NCI-H2081 treated with DMSO at 0.1 percent for 48 hours (cell line): ENCODE measurements around the gene HIVEP3.

ENCODE experiments used
- DNase-seq: peaks from one replicate; lab custom pipeline; 2025; lab: John Stamatoyannopoulos, UW

Gene HIVEP3

GRCh38 chr1:41632781-41633575 lies 285.7 kb downstream of the HIVEP3 start:
- DNase-seq, result no peak

DNA sequence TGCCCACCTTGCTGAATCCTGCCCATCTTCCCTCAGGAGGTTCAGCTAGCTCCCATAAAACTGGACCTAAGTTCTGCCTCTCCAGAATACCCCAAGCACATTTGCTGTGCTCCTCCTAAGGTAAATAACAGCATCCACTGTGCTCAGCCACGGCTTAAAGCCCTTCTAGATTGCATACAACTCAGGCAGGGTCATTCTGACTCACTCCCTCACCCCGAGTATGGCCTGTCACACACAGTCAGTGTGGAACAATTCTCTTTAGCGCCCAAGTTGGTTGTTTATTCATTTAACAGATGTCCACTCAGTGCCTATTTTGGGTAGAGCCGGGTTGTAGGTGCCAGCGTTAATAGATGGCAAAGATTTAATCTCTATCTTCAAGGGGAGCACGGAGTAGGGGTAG lies 286.8 kb downstream of the HIVEP3 start:
- DNase-seq, result no peak

GRCh38 chr1:41631154-41631553 lies 287.6 kb downstream of the HIVEP3 start:
- DNase-seq, result no peak

DNA sequence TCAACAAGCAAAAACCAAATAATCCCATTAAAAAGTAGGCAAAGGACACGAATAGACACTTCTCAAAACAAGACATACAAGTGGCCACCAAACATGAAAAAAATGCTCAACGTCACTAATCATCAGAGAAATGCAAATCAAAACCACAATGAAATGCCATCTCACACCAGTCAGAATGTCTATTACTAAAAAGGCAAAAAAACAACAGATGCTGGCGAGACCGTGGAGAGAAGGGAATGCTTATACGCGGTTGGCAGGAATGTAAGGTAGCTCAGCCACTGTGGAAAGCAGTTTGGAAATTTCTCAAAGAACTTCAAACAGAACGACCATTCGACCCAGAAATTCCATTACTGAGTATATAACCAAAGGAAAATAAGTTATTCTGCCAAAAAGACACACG lies 289.2 kb downstream of the HIVEP3 start:
- no peak for DNase-seq

GRCh38 chr1:41629141-41629540 lies 289.6 kb downstream of the HIVEP3 start:
- DNase-seq, result no peak

DNA sequence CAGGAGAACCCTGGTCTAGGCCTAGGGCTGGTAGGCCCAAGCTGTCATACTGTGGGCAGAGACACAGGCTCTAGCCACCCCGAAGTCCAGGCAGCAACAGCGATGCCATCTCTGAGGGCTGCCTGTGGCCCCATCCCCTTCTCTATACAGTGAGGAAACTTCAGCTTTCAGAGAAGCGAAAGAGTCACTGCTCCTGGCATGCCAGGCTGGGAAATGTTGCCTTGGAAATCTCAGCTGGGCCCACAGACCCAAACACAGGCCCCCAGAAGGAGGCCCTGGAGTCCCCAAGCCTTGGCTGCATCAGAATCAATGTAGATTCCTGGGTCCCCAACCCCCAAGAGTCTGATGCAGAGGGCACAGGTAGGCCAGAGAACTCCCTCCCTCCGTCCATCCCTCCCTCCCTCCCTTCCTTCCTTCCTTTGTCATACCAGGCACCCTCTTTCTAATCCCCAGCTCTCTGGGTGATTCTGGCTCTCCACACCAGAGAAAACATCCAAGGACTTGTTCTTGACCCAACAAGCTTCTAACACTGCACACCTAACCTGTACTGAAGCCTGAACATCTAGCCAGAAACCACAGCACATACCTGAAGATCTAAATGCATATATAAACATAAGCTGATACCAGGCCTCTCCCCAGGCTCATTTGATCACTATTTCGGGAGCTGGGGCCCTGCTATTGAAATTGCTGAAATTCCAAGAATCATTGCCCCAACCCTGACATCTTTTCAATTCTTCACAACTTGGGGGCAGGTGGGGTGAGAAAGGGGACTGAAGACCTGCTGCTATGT lies 291.0 kb downstream of the HIVEP3 start:
- DNase-seq, result no peak

DNA sequence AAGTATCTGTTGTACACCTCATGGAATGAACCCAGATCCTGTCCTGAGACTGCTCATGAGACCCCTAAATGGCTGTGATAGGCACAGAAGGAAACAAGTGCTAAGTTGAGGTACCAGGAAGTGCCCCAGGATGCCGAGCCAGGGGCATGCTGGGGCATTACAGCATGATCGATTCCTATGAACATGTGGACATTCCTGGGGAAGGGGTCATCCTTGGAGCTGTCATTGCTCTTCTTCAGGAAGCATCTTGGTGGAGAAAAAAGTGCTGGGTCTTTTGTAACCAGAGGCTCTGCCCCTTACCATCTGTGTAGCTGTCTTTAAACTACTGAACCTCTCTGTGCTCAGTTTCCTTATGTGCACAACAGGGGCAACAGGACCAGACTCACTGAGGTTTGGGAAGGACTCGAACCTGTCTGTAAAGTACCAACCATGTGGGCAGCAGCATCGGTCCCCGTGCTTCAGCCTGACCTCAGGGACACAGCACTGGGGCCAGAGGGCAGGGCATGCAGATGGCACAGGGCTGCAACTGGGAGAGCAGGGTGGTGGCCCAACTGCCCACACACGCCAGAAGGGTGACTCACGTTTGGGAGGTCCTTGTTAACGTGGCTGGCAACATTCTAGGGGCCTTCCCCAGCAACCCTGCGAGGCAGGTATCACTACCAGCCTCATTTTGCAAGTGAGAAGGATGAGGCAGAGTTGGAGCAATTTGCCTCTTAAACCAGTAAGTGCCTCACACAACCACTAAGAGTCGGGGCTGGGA lies 291.9 kb downstream of the HIVEP3 start:
- DNase-seq, result no peak

GRCh38 chr1:41626146-41626545 lies 292.6 kb downstream of the HIVEP3 start:
- no peak for DNase-seq

DNA sequence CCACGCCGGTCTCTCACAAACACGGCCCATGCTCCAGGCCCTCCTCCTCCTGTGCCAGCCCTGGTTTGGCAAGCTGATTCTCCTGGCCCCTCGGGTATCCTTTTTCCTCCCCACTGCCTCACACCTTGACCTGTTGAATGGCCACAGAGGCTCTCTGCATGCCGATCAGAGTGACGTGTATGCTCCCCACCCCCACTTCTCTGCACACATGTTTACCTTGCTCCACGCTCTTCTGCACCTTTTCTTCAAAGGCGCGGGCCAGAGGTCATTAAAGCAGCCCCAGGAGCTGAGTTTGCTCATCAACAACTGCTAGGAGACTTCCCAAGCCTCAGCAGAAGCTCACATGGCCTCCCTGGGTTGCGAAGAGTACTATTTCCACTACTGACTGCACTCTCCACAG lies 295.0 kb downstream of the HIVEP3 start:
- no peak for DNase-seq

GRCh38 chr1:41622859-41623732 lies 295.6 kb downstream of the HIVEP3 start:
- DNase-seq, result no peak

GRCh38 chr1:41622402-41622801 lies 296.3 kb downstream of the HIVEP3 start:
- DNase-seq, result no peak

DNA sequence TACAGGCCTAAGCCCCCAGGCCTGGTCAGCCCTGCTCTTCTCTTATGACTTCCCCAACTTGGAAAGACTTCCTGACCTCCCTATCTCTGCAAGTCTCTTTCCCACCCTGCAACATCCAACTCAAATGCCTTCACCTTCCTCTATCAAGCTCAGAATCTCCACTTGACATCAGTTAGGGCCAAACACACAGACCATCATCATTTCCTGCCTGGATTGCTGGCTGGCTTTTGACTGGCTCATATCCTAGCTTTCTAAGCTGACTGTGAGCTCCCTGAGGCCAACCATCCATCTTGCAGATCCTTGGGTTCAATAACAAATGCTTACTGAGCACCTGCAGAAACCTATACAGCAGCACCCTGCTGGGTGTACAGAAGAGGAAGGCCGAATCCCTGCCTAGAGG lies 296.9 kb downstream of the HIVEP3 start:
- no peak for DNase-seq

DNA sequence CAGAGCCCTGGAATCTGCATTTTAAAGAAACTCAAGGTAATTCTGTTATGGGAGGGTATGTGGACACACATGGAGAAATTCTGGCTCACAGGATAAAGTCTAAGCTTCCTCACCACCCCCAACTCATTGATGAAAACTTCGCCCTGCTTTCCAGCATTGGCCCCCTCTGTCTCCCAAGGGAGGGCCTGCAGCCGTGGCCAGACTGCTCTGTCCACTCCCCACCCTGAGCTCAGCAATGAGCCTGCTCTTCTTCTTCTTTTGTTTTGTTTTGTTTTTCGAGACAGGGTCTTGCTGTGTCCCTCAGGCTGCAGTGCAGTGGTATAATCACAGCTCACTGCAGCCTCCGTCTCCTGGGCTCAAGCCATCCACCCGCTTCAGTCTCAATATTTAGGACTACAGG lies 297.5 kb downstream of the HIVEP3 start:
- no peak for DNase-seq

DNA sequence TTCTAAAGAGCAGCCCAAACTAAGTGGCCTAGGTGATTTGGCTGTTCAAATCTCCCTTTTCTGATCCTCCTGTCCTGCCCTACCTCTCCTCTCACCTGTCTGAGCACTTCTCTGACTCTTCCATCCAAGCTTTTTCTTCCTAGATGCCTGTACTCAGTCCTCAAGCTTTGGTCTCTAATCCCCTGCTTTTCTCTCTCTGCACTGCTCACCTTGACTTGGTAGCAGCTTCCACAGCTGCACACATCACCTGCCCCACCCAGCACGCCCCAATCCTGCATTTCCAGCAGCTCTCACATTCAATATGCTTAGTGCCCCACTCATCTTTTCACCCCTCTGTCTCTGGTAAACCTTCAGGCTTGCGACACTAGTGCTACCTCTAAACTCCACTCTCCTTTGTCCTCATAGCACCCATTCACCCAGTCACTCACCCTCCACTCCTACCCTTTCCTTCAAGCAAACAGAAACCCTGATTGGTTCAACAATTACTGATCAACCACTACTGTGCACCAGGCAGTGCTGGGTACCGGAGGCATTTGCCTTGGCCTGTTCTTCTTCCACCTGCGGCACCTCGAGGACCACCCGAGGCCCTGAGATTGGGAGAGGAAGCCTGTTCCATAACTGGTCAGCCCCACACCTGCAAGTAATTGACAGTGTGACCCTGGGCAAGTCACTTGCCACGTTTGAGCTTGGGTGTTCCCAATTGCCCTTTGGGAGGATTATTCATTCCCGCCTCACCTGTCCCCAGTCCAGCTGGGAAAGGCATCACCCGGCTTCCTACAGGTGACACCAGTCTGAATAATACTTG lies 298.2 kb downstream of the HIVEP3 start:
- DNase-seq, result no peak

DNA sequence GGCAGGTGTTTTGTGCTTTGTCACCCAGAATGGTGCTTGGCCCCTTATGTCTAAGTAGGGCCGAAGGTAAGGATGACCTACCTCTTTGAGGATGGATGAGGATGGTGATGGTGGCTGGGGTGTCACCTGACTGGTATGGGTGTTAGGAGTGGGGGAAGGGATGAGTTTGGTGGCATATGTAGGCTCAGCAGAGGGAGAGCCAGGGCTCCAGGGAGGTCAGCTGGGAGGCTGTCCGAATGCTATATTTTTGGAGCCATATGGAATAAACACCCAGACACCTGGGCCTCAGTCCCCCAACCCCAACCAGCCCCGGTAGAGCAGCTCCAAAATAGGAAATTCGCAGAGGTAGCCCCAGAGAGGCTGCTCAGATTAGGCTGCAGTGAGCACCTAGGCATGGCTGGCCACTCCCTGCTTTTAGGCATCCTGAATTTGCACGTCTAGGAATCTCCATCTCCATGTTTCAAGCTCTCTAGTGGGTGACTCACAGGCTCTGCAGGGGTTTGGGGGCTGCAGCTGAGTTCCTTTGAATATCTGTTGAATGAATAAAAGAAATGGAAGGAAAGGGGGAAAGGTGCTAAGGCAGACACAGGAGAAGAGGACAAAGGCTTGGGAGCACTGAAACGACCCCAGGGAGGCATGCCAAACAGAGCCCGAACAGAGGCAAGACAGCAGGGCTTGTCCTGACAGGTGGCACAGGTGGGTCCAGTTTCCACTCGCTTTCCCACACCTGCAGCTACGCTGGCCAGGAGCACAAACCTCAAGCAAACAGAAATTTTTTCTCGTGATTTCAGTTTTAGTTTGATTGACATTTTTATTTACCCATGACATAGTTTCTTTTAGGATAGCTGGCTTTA lies 299.0 kb downstream of the HIVEP3 start:
- DNase-seq, result no peak

DNA sequence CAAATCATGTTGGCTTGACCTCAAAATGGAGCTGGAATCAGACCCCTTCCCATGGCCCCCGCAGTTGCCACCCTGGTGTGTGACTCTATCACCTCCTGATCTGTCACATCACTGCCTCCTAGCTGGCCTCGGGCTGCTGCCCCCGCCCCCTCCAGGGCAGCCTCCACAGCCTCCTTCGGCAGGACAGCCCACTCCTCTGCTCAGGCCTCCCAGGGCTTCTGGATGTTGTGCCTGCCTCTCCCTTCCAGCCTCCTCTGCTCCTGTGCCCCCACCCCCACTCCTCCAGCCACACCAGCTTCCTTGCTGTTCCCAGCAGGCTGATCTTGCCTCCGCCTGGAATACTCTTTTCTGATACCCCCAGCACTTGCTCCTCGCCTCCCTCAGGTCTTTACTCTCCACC lies 299.9 kb downstream of the HIVEP3 start:
- DNase-seq, result no peak

DNA sequence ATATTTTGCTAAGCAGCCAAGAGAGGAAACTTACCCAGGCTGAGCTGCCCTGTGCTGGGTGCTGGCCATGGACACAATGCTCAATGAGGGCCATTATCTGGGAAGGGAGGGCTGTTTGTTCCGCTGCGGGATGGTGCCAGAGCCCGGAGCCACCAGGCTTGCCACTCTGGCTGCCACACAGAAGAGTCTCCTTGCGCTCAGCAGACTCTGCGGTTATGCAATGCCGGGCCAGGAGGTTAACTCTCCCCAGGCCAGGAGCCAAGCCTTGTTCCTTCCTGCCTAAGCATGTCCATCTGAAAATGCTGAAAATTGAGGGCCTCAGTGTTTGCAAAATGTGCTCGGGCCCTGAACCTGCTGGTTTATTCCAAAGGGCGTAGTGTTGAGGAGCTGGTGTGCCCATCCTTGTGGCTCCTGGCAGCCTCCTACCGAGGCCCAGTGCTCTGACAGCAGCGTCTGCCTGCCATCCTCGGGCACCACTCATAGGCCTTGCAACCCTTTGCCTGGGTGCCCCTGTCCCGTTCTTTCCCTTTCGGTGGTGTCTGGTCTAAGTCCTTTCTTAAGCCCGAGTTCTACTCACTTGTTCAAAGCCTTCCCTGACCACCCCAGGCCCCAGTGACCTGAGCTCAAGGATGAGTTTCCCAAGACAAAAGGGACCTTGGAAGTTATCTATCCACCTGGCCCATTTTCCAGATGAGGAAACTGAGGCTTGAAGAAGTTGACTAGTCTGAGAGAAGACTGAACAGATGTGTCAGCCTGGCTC lies 300.5 kb downstream of the HIVEP3 start:
- no peak for DNase-seq

- no peak for DNase-seq
Observed at GRCh38 chr1:41617336-41617735, 301.4 kb downstream of the HIVEP3 start.

- no peak for DNase-seq
Observed at GRCh38 chr1:41616563-41616962, 302.2 kb downstream of the HIVEP3 start.
